CD8-positive, alpha-beta memory T cell (primary cell): Measurements from ENCODE around the gene NHSL1. TPM values are rescaled to one million over a fixed set of nuclear protein-coding genes. Genes with fewer than 3 reads are reported as not detected.

Experiments used
- CTCF ChIA-PET: fragments of 350-600 bp; sonication (Branson Sonifier 250); formaldehyde crosslinking; loops from one replicate; lab custom pipeline; 2021; ENCODE audit warnings: antibody characterized with exemption; lab: Charles Lee
- POLR2A ChIA-PET: fragments of 350-600 bp; sonication (Branson Sonifier 250); formaldehyde crosslinking; loops from one replicate; lab custom pipeline; 2021; ENCODE audit warnings: antibody characterized with exemption; lab: Charles Lee
- DNase-seq, 5 donors: peaks; one replicate each; pipeline versions ENCODE4 v3.0.0 to v3.0.0-alpha.2; 2020 to 2022; ENCODE audit warnings: mixed read lengths in 1 of 5
- H3K27ac ChIP-seq: one replicate; pipeline ENCODE4 v1.7.0; 2013; ENCODE audit warnings: low read depth, mild to moderate bottlenecking, low read length, moderate library complexity
- H3K27me3 ChIP-seq: 2 replicates; pipeline ENCODE4 v1.7.0; 2013; ENCODE audit warnings: low read length, mild to moderate bottlenecking; ENCODE audit not compliant: insufficient read depth, poor library complexity, severe bottlenecking
- H3K36me3 ChIP-seq: 2 replicates; pipeline ENCODE4 v1.7.0; 2013; ENCODE audit warnings: mild to moderate bottlenecking, low read length, moderate library complexity; ENCODE audit not compliant: insufficient read depth
- H3K4me1 ChIP-seq: 2 replicates; pipeline ENCODE4 v1.7.0; 2013; ENCODE audit warnings: mild to moderate bottlenecking, low read length, moderate library complexity; ENCODE audit not compliant: insufficient read depth
- H3K4me3 ChIP-seq: 2 replicates; pipeline ENCODE4 v1.7.0; 2013; ENCODE audit warnings: mild to moderate bottlenecking, low read length
- H3K9me3 ChIP-seq: 2 replicates; pipeline ENCODE4 v1.7.0; 2013; ENCODE audit warnings: mild to moderate bottlenecking, low read length
- H3K27ac Mint-ChIP-seq, 8 donors: one replicate each; pipeline ENCODE4 v1.8.0; 2020 to 2021; ENCODE audit warnings: mixed read lengths in 8 of 8, mild to moderate bottlenecking in 6 of 8, inconsistent platforms in 3 of 8, moderate library complexity in 3 of 8
- H3K27me3 Mint-ChIP-seq, 2 donors: one replicate each; pipeline ENCODE4 v1.8.0; 2020 to 2021; ENCODE audit warnings: mixed read lengths in 2 of 2, mild to moderate bottlenecking in 1 of 2, moderate library complexity in 1 of 2
- H3K36me3 Mint-ChIP-seq, 3 donors: one replicate each; pipeline ENCODE4 v1.8.0; 2020 to 2021; ENCODE audit warnings: mixed read lengths in 3 of 3, inconsistent platforms in 1 of 3, mild to moderate bottlenecking in 1 of 3
- H3K4me1 Mint-ChIP-seq, 3 donors: one replicate each; pipeline ENCODE4 v1.8.0; 2020 to 2021; ENCODE audit warnings: mixed read lengths in 3 of 3, inconsistent platforms in 1 of 3, mild to moderate bottlenecking in 1 of 3
- H3K4me3 Mint-ChIP-seq, 7 donors: one replicate each; pipeline ENCODE4 v1.8.0; 2020 to 2021; ENCODE audit warnings: mixed read lengths in 7 of 7, mild to moderate bottlenecking in 6 of 7, moderate library complexity in 4 of 7, inconsistent platforms in 2 of 7
- H3K9me3 Mint-ChIP-seq, 5 donors: one replicate each; pipeline ENCODE4 v1.8.0; 2020 to 2022; ENCODE audit warnings: mixed read lengths in 5 of 5, mild to moderate bottlenecking in 3 of 5, moderate library complexity in 2 of 5, inconsistent platforms in 1 of 5
- polyA plus RNA-seq: library from polyadenylated mRNA; unstranded; fragments of 300-500 nt; fragmentation: Illumina TruSeq; gene quantifications from one replicate; pipeline ENCODE4 v1.2.3, GENCODE V29; 2021
- total RNA-seq, 2 experiments: library from RNA; stranded (reverse); gene quantifications; one replicate each; pipeline ENCODE4 v1.2.3, GENCODE V29; 2021

Gene NHSL1
- total and polyA plus RNA-seq, 3 experiments from 2014 or later = 0.71 to 0.72 TPM; not detected in 1

- no peak overlapping the region for H3K4me3 ChIP-seq
Observed at GRCh38 chr6:138434925-138435324, 64.4 kb downstream of the NHSL1 start.

GRCh38 chr6:138434096-138434495 is 65.2 kb downstream of the NHSL1 start:
- no peak overlapping the region for H3K4me3 ChIP-seq
- no peak for DNase-seq
- POLR2A ChIA-PET = no interaction called here
- Mint-ChIP-seq H3K4me1 (peaks cover 0 to 3% (median 0%) of the 10 kb centered on the region in 3 donors), H3K27me3 (peaks cover 4 to 22% of the 10 kb centered on the region in 2 donors), H3K9me3 (no peaks in the 10 kb centered on the region), H3K27ac (no peak overlapping the region), H3K36me3 (no peaks in the 10 kb centered on the region), H3K4me3 (no peak overlapping the region)
- H3K27ac ChIP-seq = no peak overlapping the region
- no peaks in the 10 kb centered on the region for H3K4me1 ChIP-seq
- no peaks in the 10 kb centered on the region for H3K9me3 ChIP-seq
- CTCF ChIA-PET = interaction anchor here (2.8 kb wide), 1 partner anchor 8 kb away, joined by 9 read pairs; no protein-coding TSS in a partner anchor
- H3K27me3 ChIP-seq = no peaks in the 10 kb centered on the region
- no peaks in the 10 kb centered on the region for H3K36me3 ChIP-seq

More at GRCh38 chr6:138434925-138435324, 64.4 kb downstream of the NHSL1 start:
- Mint-ChIP-seq H3K36me3 (no peaks in the 10 kb centered on the region), H3K4me3 (no peak overlapping the region), H3K27me3 (peaks cover 4 to 15% of the 10 kb centered on the region in 2 donors), H3K9me3 (no peaks in the 10 kb centered on the region), H3K27ac (no peak overlapping the region), H3K4me1 (no peaks in the 10 kb centered on the region)
- H3K36me3 ChIP-seq = no peaks in the 10 kb centered on the region
- no peaks in the 10 kb centered on the region for H3K27me3 ChIP-seq
- no peaks in the 10 kb centered on the region for H3K4me1 ChIP-seq
- POLR2A ChIA-PET = no interaction called here
- DNase-seq = no peak
- no peaks in the 10 kb centered on the region for H3K9me3 ChIP-seq
- CTCF ChIA-PET = interaction anchor here (1.6 to 2.8 kb wide), 2 partner anchors 9 to 12 kb away, joined by 7 to 9 read pairs; no protein-coding TSS in a partner anchor
- no peak overlapping the region for H3K27ac ChIP-seq

GRCh38 chr6:138432063-138432356 is 67.3 kb downstream of the NHSL1 start:
- Histone ChIP-seq H3K4me1 (no peaks in the 10 kb centered on the region), H3K4me3 (no peak overlapping the region), H3K36me3 (no peaks in the 10 kb centered on the region), H3K27ac (no peak overlapping the region), H3K27me3 (no peaks in the 10 kb centered on the region), H3K9me3 (no peaks in the 10 kb centered on the region)
- Mint-ChIP-seq H3K27me3 (peaks cover 4 to 24% of the 10 kb centered on the region in 2 donors), H3K27ac (no peak overlapping the region), H3K4me1 (peaks cover 0 to 4% (median 0%) of the 10 kb centered on the region in 3 donors), H3K4me3 (no peak overlapping the region), H3K36me3 (no peaks in the 10 kb centered on the region), H3K9me3 (no peaks in the 10 kb centered on the region)
- POLR2A ChIA-PET = no interaction called here
- CTCF ChIA-PET = no interaction called here
- DNase-seq = no peak

- CTCF ChIA-PET = interaction anchor here (1.1 to 7.4 kb wide), 4 partner anchors 24 to 315 kb away, joined by 5 to 87 read pairs (median 28); no protein-coding TSS in a partner anchor
- no peaks in the 10 kb centered on the region for H3K9me3 Mint-ChIP-seq
Observed at GRCh38 chr6:138431256-138432062, 67.8 kb downstream of the NHSL1 start.

GRCh38 chr6:138430361-138431145 is 68.7 kb downstream of the NHSL1 start:
- DNase-seq = no peak
- Histone ChIP-seq H3K36me3 (no peaks in the 10 kb centered on the region), H3K4me1 (no peaks in the 10 kb centered on the region), H3K27ac (no peak overlapping the region), H3K4me3 (no peak overlapping the region), H3K27me3 (no peaks in the 10 kb centered on the region), H3K9me3 (no peaks in the 10 kb centered on the region)
- H3K27me3 Mint-ChIP-seq = peaks cover 5 to 27% of the 10 kb centered on the region in 2 donors
- H3K9me3 Mint-ChIP-seq = no peaks in the 10 kb centered on the region
- H3K27ac Mint-ChIP-seq = no peak overlapping the region
- POLR2A ChIA-PET = no interaction called here
- CTCF ChIA-PET = interaction anchor here (0.7 to 7.4 kb wide), 8 partner anchors 24 to 314 kb away, joined by 3 to 87 read pairs (median 8); partner anchors contain the start of gene HEBP2
- H3K4me3 Mint-ChIP-seq = no peak overlapping the region
- H3K36me3 Mint-ChIP-seq = no peaks in the 10 kb centered on the region
- peaks cover 0 to 4% (median 0%) of the 10 kb centered on the region in 3 donors for H3K4me1 Mint-ChIP-seq

More at GRCh38 chr6:138431256-138432062, 67.8 kb downstream of the NHSL1 start:
- peaks cover 0 to 4% (median 0%) of the 10 kb centered on the region in 3 donors for H3K4me1 Mint-ChIP-seq
- POLR2A ChIA-PET = no interaction called here
- H3K27me3 ChIP-seq = no peaks in the 10 kb centered on the region
- H3K9me3 ChIP-seq = no peaks in the 10 kb centered on the region
- H3K27me3 Mint-ChIP-seq = peaks cover 4 to 27% of the 10 kb centered on the region in 2 donors
- no peaks in the 10 kb centered on the region for H3K36me3 ChIP-seq
- no peak overlapping the region for H3K4me3 Mint-ChIP-seq
- H3K27ac Mint-ChIP-seq = peak overlapping the region in 1 of 8 donors; percentile 77
- H3K27ac ChIP-seq = no peak overlapping the region
- no peak for DNase-seq
- H3K4me1 ChIP-seq = no peaks in the 10 kb centered on the region
- H3K4me3 ChIP-seq = no peak overlapping the region
- no peaks in the 10 kb centered on the region for H3K36me3 Mint-ChIP-seq

- Mint-ChIP-seq H3K4me1 (peaks cover 0 to 4% (median 0%) of the 10 kb centered on the region in 3 donors), H3K4me3 (no peak overlapping the region)
- POLR2A ChIA-PET = no interaction called here
Observed at GRCh38 chr6:138429761-138430160, 69.5 kb downstream of the NHSL1 start.

GRCh38 chr6:138428944-138429598 is 70.2 kb downstream of the NHSL1 start:
- DNase-seq = peak in 2 of 5 donors; percentile 24 to 50
- peaks cover 0 to 4% (median 0%) of the 10 kb centered on the region in 3 donors for H3K4me1 Mint-ChIP-seq
- Histone ChIP-seq H3K36me3 (no peaks in the 10 kb centered on the region), H3K27me3 (no peaks in the 10 kb centered on the region), H3K4me3 (no peak overlapping the region), H3K27ac (no peak overlapping the region), H3K4me1 (no peaks in the 10 kb centered on the region), H3K9me3 (no peaks in the 10 kb centered on the region)
- H3K27me3 Mint-ChIP-seq = peaks cover 7 to 27% of the 10 kb centered on the region in 2 donors
- no peaks in the 10 kb centered on the region for H3K9me3 Mint-ChIP-seq
- no peak overlapping the region for H3K27ac Mint-ChIP-seq
- ChIA-PET POLR2A (no interaction called here), CTCF (interaction anchor here (1.4 to 7.4 kb wide), 7 partner anchors 23 to 321 kb away, joined by 3 to 87 read pairs (median 10); partner anchors contain the start of gene HEBP2)
- H3K36me3 Mint-ChIP-seq = no peaks in the 10 kb centered on the region
- no peak overlapping the region for H3K4me3 Mint-ChIP-seq

More at GRCh38 chr6:138429761-138430160, 69.5 kb downstream of the NHSL1 start:
- H3K36me3 Mint-ChIP-seq = no peaks in the 10 kb centered on the region
- Histone ChIP-seq H3K36me3 (no peaks in the 10 kb centered on the region), H3K27me3 (no peaks in the 10 kb centered on the region), H3K4me3 (no peak overlapping the region), H3K9me3 (no peaks in the 10 kb centered on the region), H3K4me1 (no peaks in the 10 kb centered on the region), H3K27ac (no peak overlapping the region)
- no peak for DNase-seq
- no peak overlapping the region for H3K27ac Mint-ChIP-seq
- no peaks in the 10 kb centered on the region for H3K9me3 Mint-ChIP-seq
- peaks cover 7 to 27% of the 10 kb centered on the region in 2 donors for H3K27me3 Mint-ChIP-seq
- CTCF ChIA-PET = interaction anchor here (0.7 to 7.4 kb wide), 8 partner anchors 24 to 322 kb away, joined by 3 to 87 read pairs (median 7); partner anchors contain the start of gene HEBP2
